HG03378 (cell line): ENCODE data around the gene BSND.
A peak's percentile ranks its signal among the peaks of the same experiment; 100 is the strongest.

Source experiments
- ATAC-seq: cut with Tn5 transposase; IDR thresholded peaks from one replicate; pipeline ENCODE4 v1.9.1; 2021; ENCODE audit warnings: mild to moderate bottlenecking, moderate library complexity; ENCODE audit not compliant: unreplicated experiment

BSND gene

GRCh38 chr1:55060133-55060999 lies 61.6 kb downstream of the BSND start:
- ATAC-seq: peak; percentile 51

GRCh38 chr1:55061000-55061705 lies 62.4 kb downstream of the BSND start:
- no peak for ATAC-seq
